K562 (cell line): ENCODE results near the gene TOM1L2. TPM values are rescaled to one million over a fixed set of nuclear protein-coding genes. Genes with fewer than 3 reads are reported as not detected.

Source experiments
- DIDO1 ChIP-seq: fragments of 450-650 bp; IDR thresholded peaks from 2 replicates; pipeline ENCODE4 v1.6.1; 2016; ENCODE audit warnings: low read depth, missing biosample characterization, missing genetic modification characterization
- FOXA3 ChIP-seq, 2 experiments: fragments of 450-650 bp in 1 of 2; sonication (generic) in 1 of 2; formaldehyde crosslinking; IDR thresholded peaks in 1 of 2; conservative IDR thresholded peaks in 1 of 2; 2 replicates each; pipeline versions ENCODE4 v1.4.0 to v1.8.0; 2020 to 2022; ENCODE audit warnings: mild to moderate bottlenecking in 2 of 2, missing genetic modification reagents in 1 of 2
- FOXJ2 ChIP-seq: fragments of 200-800 bp; sonication (Bioruptor generic); IDR thresholded peaks from 2 replicates; pipeline ENCODE4 v1.6.1; 2016; ENCODE audit warnings: missing genetic modification characterization, missing compliant biosample characterization
- KDM1A ChIP-seq, 2 experiments: fragments of 450-650 bp; IDR thresholded peaks; 2 replicates each; pipeline ENCODE4 v1.6.1; 2016; ENCODE audit warnings: mild to moderate bottlenecking in 2 of 2
- MEF2D ChIP-seq: conservative IDR thresholded peaks from 2 replicates; pipeline ENCODE4 v1.6.1; 2016; ENCODE audit warnings: low read depth, missing genetic modification characterization, missing compliant biosample characterization
- RCOR1 ChIP-seq, 2 experiments: IDR thresholded peaks; 2 replicates each; pipeline ENCODE4 v1.6.1; 2012; ENCODE audit warnings: low read depth in 2 of 2, low read length in 2 of 2, borderline replicate concordance in 1 of 2, improper control_type of control experiment in 1 of 2
- SMARCA5 ChIP-seq: fragments of 450-650 bp; IDR thresholded peaks from 2 replicates; pipeline ENCODE4 v1.6.1; 2016
- TBP ChIP-seq: optimal IDR thresholded peaks from 2 replicates; pipeline ENCODE3; 2011; ENCODE audit warnings: low read depth, low read length, improper control_type of control experiment
- ZFP36 ChIP-seq: fragments of 150-350 bp; IDR thresholded peaks from 2 replicates; pipeline ENCODE4 v1.6.1; 2018; ENCODE audit warnings: low read length, low read depth; ENCODE audit not compliant: partially characterized antibody
- ZNF146 ChIP-seq: IDR thresholded peaks from one replicate; pipeline ENCODE4 v1.6.1; 2018; ENCODE audit warnings: missing compliant biosample characterization; ENCODE audit not compliant: unreplicated experiment
- ZZZ3 ChIP-seq: fragments of 450-650 bp; IDR thresholded peaks from 2 replicates; pipeline ENCODE4 v1.6.1; 2016; ENCODE audit warnings: antibody characterized with exemption, mild to moderate bottlenecking, moderate library complexity
- polyA plus RNA-seq, 8 experiments: library from polyadenylated mRNA; depleted of rRNA in 4 of 8; stranded (reverse) in 5 of 8; unstranded in 3 of 8; fragments of >200 nt; fragmentation: Nextera tagmentation in 2 of 8; fragmentation: Illumina TruSeq in 1 of 8; extraction: Ambion mirVana in 2 of 8; extraction: Trizol in 1 of 8; gene quantifications; 2 replicates each; pipeline versions ENCODE4 v1.2.1 to v1.2.3, GENCODE V29; 2011 to 2014; ENCODE audit warnings: inconsistent platforms in 1 of 8, missing spikeins in 1 of 8
- total RNA-seq, 7 experiments: library from RNA; depleted of rRNA in 6 of 7; stranded (reverse); fragments of >200 nt in 6 of 7; fragmentation: Illumina TruSeq in 2 of 7; extraction: Trizol in 2 of 7; gene quantifications; 2 replicates each; pipeline versions ENCODE4 v1.2.1 to v1.2.3, GENCODE V29; 2011 to 2021; ENCODE audit warnings: low replicate concordance in 1 of 7
- TF ChIP-seq, protein P1 (sequence below): fragments of 450-650 bp; IDR thresholded peaks from 2 replicates; pipeline ENCODE4 v1.6.1; 2017; ENCODE audit warnings: antibody characterized with exemption
- TF ChIP-seq, protein P2 (sequence below): fragments of 150-350 bp; conservative IDR thresholded peaks from 2 replicates; pipeline ENCODE4 v1.6.1; 2014; ENCODE audit warnings: low read length
- TF ChIP-seq, protein P3 (sequence below): sonication (generic); formaldehyde crosslinking; IDR thresholded peaks from 2 replicates; pipeline ENCODE4 v1.8.0; 2022; ENCODE audit warnings: mild to moderate bottlenecking, missing genetic modification reagents

The TOM1L2 gene
- total and polyA plus RNA-seq, 9 of the 15 experiments (the other 6 are each of a cell fraction or from before 2014, with no cell fraction given) = 0.07 to 6.0 (median 2.5) TPM

DNA sequence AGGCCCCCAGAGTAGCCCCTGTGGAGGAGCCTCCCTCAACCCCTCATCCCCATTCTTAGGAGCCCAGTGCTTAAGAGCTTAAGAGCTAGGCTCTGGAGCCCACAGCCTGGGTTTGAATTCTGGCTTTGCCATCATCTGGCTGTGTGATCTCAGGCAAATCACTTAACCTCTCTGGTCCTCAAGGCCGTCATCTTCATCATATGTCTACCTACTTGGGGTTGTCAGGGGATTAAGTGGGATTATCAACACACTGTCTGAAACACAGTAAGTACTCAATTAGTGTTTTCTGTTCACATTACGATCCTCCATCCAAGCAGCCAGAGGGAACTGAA lies 140.2 kb downstream of the TOM1L2 start (continued):
- TF ChIP-seq, protein P1, sequence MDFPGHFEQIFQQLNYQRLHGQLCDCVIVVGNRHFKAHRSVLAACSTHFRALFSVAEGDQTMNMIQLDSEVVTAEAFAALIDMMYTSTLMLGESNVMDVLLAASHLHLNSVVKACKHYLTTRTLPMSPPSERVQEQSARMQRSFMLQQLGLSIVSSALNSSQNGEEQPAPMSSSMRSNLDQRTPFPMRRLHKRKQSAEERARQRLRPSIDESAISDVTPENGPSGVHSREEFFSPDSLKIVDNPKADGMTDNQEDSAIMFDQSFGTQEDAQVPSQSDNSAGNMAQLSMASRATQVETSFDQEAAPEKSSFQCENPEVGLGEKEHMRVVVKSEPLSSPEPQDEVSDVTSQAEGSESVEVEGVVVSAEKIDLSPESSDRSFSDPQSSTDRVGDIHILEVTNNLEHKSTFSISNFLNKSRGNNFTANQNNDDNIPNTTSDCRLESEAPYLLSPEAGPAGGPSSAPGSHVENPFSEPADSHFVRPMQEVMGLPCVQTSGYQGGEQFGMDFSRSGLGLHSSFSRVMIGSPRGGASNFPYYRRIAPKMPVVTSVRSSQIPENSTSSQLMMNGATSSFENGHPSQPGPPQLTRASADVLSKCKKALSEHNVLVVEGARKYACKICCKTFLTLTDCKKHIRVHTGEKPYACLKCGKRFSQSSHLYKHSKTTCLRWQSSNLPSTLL = no peak
- TF ChIP-seq ZFP36 (peak; percentile 83), DIDO1 (tag) (no peak), MEF2D (no peak), FOXJ2 (tag) (no peak), ZZZ3 (no peak), RCOR1 (IDR thresholded peaks at IDR 0.05; ENCODE audit: borderline replicate concordance in 1 of 2, low read depth in 2 of 2, low read length in 2 of 2) (0 out of 4 replicates have a peak, but pooled peaks of 1 of the 2 experiments have one; percentile 17), KDM1A (IDR thresholded peaks at IDR 0.05) (peak; percentile 47; a peak in 3 of 4 replicates), TBP (no peak), FOXA3 (CRISPR knock-in tag; conservative IDR thresholded peaks at IDR 0.05 in 1 of 2, IDR thresholded peaks at IDR 0.05 in 1 of 2) (0 out of 4 replicates have a peak, but pooled peaks of 1 of the 2 experiments have one; percentile 44), ZNF146 (peak; percentile 3), SMARCA5 (0 out of 2 replicates have a peak, but pooled peaks have one; percentile 18)
- TF ChIP-seq, protein P2, sequence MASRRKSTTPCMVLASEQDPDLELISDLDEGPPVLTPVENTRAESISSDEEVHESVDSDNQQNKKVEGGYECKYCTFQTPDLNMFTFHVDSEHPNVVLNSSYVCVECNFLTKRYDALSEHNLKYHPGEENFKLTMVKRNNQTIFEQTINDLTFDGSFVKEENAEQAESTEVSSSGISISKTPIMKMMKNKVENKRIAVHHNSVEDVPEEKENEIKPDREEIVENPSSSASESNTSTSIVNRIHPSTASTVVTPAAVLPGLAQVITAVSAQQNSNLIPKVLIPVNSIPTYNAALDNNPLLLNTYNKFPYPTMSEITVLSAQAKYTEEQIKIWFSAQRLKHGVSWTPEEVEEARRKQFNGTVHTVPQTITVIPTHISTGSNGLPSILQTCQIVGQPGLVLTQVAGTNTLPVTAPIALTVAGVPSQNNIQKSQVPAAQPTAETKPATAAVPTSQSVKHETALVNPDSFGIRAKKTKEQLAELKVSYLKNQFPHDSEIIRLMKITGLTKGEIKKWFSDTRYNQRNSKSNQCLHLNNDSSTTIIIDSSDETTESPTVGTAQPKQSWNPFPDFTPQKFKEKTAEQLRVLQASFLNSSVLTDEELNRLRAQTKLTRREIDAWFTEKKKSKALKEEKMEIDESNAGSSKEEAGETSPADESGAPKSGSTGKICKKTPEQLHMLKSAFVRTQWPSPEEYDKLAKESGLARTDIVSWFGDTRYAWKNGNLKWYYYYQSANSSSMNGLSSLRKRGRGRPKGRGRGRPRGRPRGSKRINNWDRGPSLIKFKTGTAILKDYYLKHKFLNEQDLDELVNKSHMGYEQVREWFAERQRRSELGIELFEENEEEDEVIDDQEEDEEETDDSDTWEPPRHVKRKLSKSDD = no peak
- TF ChIP-seq, protein P3, sequence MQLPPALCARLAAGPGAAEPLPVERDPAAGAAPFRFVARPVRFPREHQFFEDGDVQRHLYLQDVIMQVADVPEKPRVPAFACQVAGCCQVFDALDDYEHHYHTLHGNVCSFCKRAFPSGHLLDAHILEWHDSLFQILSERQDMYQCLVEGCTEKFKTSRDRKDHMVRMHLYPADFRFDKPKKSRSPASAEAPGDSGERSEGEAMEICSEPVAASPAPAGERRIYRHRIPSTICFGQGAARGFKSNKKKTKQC (CRISPR knock-in tag) = no peak
